Endothelial cell (in vitro differentiated cells): ENCODE measurements around the gene CTNNA3. TPM values are rescaled to one million over a fixed set of nuclear protein-coding genes. Genes with fewer than 3 reads are reported as not detected.

ENCODE experiments used
- DNase-seq: peaks from one replicate; pipeline ENCODE4 v3.0.0; 2021; ENCODE audit warnings: low spot score
- H3K27ac Mint-ChIP-seq: one replicate; pipeline ENCODE4 v1.8.0; 2021; ENCODE audit warnings: mixed read lengths, inconsistent platforms; ENCODE audit not compliant: unreplicated experiment
- H3K27me3 Mint-ChIP-seq: one replicate; pipeline ENCODE4 v1.8.0; 2021; ENCODE audit warnings: mild to moderate bottlenecking, moderate library complexity, mixed read lengths, inconsistent platforms; ENCODE audit not compliant: unreplicated experiment
- H3K36me3 Mint-ChIP-seq: one replicate; pipeline ENCODE4 v1.8.0; 2021; ENCODE audit warnings: mild to moderate bottlenecking, low read depth, mixed read lengths, inconsistent platforms; ENCODE audit not compliant: unreplicated experiment
- H3K4me1 Mint-ChIP-seq: one replicate; pipeline ENCODE4 v1.8.0; 2021; ENCODE audit warnings: mild to moderate bottlenecking, mixed read lengths, inconsistent platforms; ENCODE audit not compliant: unreplicated experiment
- H3K4me3 Mint-ChIP-seq: one replicate; pipeline ENCODE4 v1.8.0; 2021; ENCODE audit warnings: mild to moderate bottlenecking, mixed read lengths, inconsistent platforms; ENCODE audit not compliant: unreplicated experiment
- H3K9me3 Mint-ChIP-seq: one replicate; pipeline ENCODE4 v1.8.0; 2021; ENCODE audit warnings: mixed read lengths, inconsistent platforms; ENCODE audit not compliant: unreplicated experiment
- total RNA-seq: library from RNA; stranded (reverse); fragmentation: NEBNext Ultra II Directional; extraction: Animal tissue kit (Norgen Biotek cat#: 25700); gene quantifications from one replicate; pipeline ENCODE4 v1.2.1, GENCODE V29; 2021; ENCODE audit not compliant: unreplicated experiment
- TF ChIP-seq, protein P1 (sequence below): fragments of 200-600 bp; sonication (generic); IDR thresholded peaks from one replicate; pipeline ENCODE4 v1.5.0; 2021; ENCODE audit warnings: antibody characterized with exemption; ENCODE audit not compliant: unreplicated experiment

CTNNA3 gene
- total RNA-seq, 1 donor from 2014 or later, result 2.3 TPM

DNA sequence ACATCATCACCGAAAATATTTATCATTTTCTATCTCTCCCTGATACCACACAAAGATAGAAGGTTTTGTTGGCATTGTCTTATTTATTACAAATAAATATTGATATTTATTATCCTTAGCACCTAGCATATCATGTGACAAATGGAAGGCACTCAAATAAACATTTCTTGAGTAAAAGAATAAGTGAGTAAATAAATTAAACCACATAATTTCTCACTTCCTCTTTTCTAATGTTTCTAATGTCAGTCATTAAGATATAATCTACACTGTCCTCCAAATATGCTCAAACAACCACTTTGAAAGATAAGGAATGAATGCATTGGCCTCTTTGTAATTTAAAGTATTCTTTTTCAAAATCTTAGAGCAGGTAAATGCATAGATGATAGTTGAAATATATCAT, 1797.9 kb downstream of the CTNNA3 start:
- H3K4me1 Mint-ChIP-seq, result peaks cover 12% of the 10 kb centered on the region
- no peaks in the 10 kb centered on the region for H3K27me3 Mint-ChIP-seq
- no peak for DNase-seq
- H3K4me3 Mint-ChIP-seq, result no peak overlapping the region
- TF ChIP-seq, protein P1, sequence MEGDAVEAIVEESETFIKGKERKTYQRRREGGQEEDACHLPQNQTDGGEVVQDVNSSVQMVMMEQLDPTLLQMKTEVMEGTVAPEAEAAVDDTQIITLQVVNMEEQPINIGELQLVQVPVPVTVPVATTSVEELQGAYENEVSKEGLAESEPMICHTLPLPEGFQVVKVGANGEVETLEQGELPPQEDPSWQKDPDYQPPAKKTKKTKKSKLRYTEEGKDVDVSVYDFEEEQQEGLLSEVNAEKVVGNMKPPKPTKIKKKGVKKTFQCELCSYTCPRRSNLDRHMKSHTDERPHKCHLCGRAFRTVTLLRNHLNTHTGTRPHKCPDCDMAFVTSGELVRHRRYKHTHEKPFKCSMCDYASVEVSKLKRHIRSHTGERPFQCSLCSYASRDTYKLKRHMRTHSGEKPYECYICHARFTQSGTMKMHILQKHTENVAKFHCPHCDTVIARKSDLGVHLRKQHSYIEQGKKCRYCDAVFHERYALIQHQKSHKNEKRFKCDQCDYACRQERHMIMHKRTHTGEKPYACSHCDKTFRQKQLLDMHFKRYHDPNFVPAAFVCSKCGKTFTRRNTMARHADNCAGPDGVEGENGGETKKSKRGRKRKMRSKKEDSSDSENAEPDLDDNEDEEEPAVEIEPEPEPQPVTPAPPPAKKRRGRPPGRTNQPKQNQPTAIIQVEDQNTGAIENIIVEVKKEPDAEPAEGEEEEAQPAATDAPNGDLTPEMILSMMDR, result no peak
- H3K27ac Mint-ChIP-seq, result peak overlapping the region; percentile 53
- H3K9me3 Mint-ChIP-seq, result no peaks in the 10 kb centered on the region
- no peaks in the 10 kb centered on the region for H3K36me3 Mint-ChIP-seq

GRCh38 chr10:65894961-65895360, 1801.0 kb downstream of the CTNNA3 start:
- peaks cover 12% of the 10 kb centered on the region for H3K4me1 Mint-ChIP-seq
- H3K36me3 Mint-ChIP-seq, result no peaks in the 10 kb centered on the region
- no peak for DNase-seq
- peaks cover 2% of the 10 kb centered on the region for H3K27me3 Mint-ChIP-seq
- TF ChIP-seq, protein P1, result no peak
- no peak overlapping the region for H3K4me3 Mint-ChIP-seq
- H3K27ac Mint-ChIP-seq, result no peak overlapping the region
- no peaks in the 10 kb centered on the region for H3K9me3 Mint-ChIP-seq

DNA sequence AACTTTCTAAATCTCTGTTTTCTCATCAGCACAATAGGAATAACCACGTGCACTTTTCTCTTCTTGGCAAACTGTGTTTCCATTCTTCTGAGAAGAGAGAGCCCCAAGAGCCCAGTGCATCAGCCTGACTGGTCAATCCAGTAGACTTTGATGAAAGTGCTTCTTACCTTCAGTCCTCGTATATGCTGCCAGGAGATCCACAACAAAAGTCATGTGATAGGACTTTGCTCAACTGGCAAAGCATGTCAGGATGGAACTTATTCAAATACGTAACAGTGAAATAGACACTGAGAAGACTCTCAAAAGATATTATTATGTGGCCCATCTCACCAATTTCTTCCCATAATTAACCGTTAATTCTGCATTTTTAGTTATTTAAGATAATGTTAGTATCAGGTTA, 1801.6 kb downstream of the CTNNA3 start:
- TF ChIP-seq, protein P1, result no peak
- Mint-ChIP-seq H3K9me3 (no peaks in the 10 kb centered on the region), H3K36me3 (no peaks in the 10 kb centered on the region), H3K4me1 (peaks cover 12% of the 10 kb centered on the region), H3K27ac (no peak overlapping the region), H3K4me3 (no peak overlapping the region), H3K27me3 (peaks cover 2% of the 10 kb centered on the region)
- DNase-seq, result no peak

GRCh38 chr10:65893676-65894075, 1802.3 kb downstream of the CTNNA3 start:
- no peaks in the 10 kb centered on the region for H3K9me3 Mint-ChIP-seq
- H3K36me3 Mint-ChIP-seq, result no peaks in the 10 kb centered on the region
- no peak overlapping the region for H3K27ac Mint-ChIP-seq
- peaks cover 12% of the 10 kb centered on the region for H3K4me1 Mint-ChIP-seq
- DNase-seq, result no peak
- TF ChIP-seq, protein P1, result no peak
- H3K4me3 Mint-ChIP-seq, result no peak overlapping the region
- H3K27me3 Mint-ChIP-seq, result peaks cover 2% of the 10 kb centered on the region

GRCh38 chr10:65892284-65892683, 1803.7 kb downstream of the CTNNA3 start:
- Mint-ChIP-seq H3K27me3 (peaks cover 2% of the 10 kb centered on the region), H3K27ac (no peak overlapping the region), H3K4me1 (peaks cover 5% of the 10 kb centered on the region), H3K4me3 (no peak overlapping the region), H3K9me3 (no peaks in the 10 kb centered on the region), H3K36me3 (no peaks in the 10 kb centered on the region)
- no peak for DNase-seq
- TF ChIP-seq, protein P1, result no peak
